Motor neuron (in vitro differentiated cells): Measurements from ENCODE around the gene CX3CR1. TPM values are rescaled to one million over a fixed set of nuclear protein-coding genes. Genes with fewer than 3 reads are reported as not detected.

Experiments used
- ATAC-seq, 8 experiments: fragments of 200-7000 bp; cut with Tn5 transposase; replicated peaks in 6 of 8; 2 replicates each; pipeline ENCODE4 v1.8.0; 2021; ENCODE audit warnings: mild to moderate bottlenecking in 8 of 8, moderate library complexity in 8 of 8
- H3K27ac ChIP-seq, 2 donors: fragments of 250-450 bp; sonication (Bioruptor Pico); 2 replicates each; pipeline ENCODE4 v1.9.0; 2021; ENCODE audit warnings: antibody characterized with exemption in 2 of 2, mild to moderate bottlenecking in 2 of 2, moderate library complexity in 1 of 2
- H3K4me1 ChIP-seq, 2 donors: fragments of 250-450 bp; sonication (Bioruptor Pico); replicated peaks in 1 of 2; 2 replicates each; pipeline ENCODE4 v1.6.1; 2021; ENCODE audit warnings: antibody characterized with exemption in 2 of 2, mild to moderate bottlenecking in 2 of 2, moderate library complexity in 1 of 2
- H3K4me3 ChIP-seq, 5 donors: fragments of 250-450 bp; sonication (Bioruptor Pico); 2 replicates each; pipeline ENCODE4 v1.9.0; 2021; ENCODE audit warnings: antibody characterized with exemption in 5 of 5, mild to moderate bottlenecking in 5 of 5, moderate library complexity in 4 of 5
- WGBS, 10 experiments: fragments of 450-650 bp; shearing (Covaris generic); methylation state at CpG; one replicate each; pipeline ENCODE4 v1.0.0; 2022; 5-methylcytosine and 5-hydroxymethylcytosine counted together
- in situ Hi-C, 9 experiments: fragments of 400-800 bp; cut with MboI; loops; one replicate each; pipeline ENCODE4 v1.15.0; 2021; ENCODE audit warnings: low sequenced_read_pairs in 9 of 9, low pct_unique_long_range_greater_than_20kb in 2 of 9; ENCODE audit not compliant: unreplicated experiment in 9 of 9
- total RNA-seq, 8 experiments: library from RNA; unstranded; fragments of 300-600 nt; gene quantifications; 2 replicates each; pipeline versions ENCODE4 v1.2.3 to v1.2.4, GENCODE V29; 2022

Gene CX3CR1
- total RNA-seq, 8 experiments from 2014 or later = 0.08 to 0.40 (median 0.19) TPM; not detected in 2

GRCh38 chr3:39287216-39288164 lies 7.7 kb upstream of the CX3CR1 start:
- ATAC-seq = no peak
- Histone ChIP-seq H3K27ac (no peak overlapping the region), H3K4me1 (no peaks in the 10 kb centered on the region), H3K4me3 (no peak overlapping the region)
- 5 to 100% (median 62%) methylated on average over 1 to 8 of the region's 8 CpGs for WGBS, 10 experiments
- in situ Hi-C loops = loop anchor here in 3 of 9 experiments (10.0 to 25.0 kb wide), 4 partner anchors 93 to 175 kb away; partner anchors contain the start of genes GORASP1 (in 1 of the 3), TTC21A (in 1 of the 3) and XIRP1 (in 1 of the 3)

- Histone ChIP-seq H3K27ac (no peak overlapping the region), H3K4me3 (no peak overlapping the region), H3K4me1 (no peaks in the 10 kb centered on the region)
- in situ Hi-C loops = loop anchor here in 3 of 9 experiments (10.0 to 25.0 kb wide), 4 partner anchors 92 to 174 kb away; partner anchors contain the start of genes GORASP1 (in 1 of the 3), TTC21A (in 1 of the 3) and XIRP1 (in 1 of the 3)
- WGBS, 10 experiments = 28 to 100% (median 88%) methylated on average over 1 to 3 of the region's 3 CpGs; no CpG with 5 or more reads in 2 of the 10 experiments
- ATAC-seq = no peak
Measured at GRCh38 chr3:39286771-39287170, 6.9 kb upstream of the CX3CR1 start.

- no peak for ATAC-seq
- H3K4me3 ChIP-seq = no peak overlapping the region
Measured at GRCh38 chr3:39285332-39285731, 5.5 kb upstream of the CX3CR1 start.

GRCh38 chr3:39284457-39284881 lies 4.6 kb upstream of the CX3CR1 start:
- no peak for ATAC-seq
- H3K4me3 ChIP-seq = no peak overlapping the region
- WGBS, 10 experiments = 30 to 81% (median 74%) methylated on average over 1 to 5 of the region's 5 CpGs; no CpG with 5 or more reads in 3 of the 10 experiments
- in situ Hi-C loops = loop anchor here in 3 of 9 experiments (10.0 to 25.0 kb wide), 4 partner anchors 90 to 172 kb away; partner anchors contain the start of genes GORASP1 (in 1 of the 3), TTC21A (in 1 of the 3) and XIRP1 (in 1 of the 3)
- H3K4me1 ChIP-seq = no peaks in the 10 kb centered on the region
- H3K27ac ChIP-seq = no peak overlapping the region

More at GRCh38 chr3:39285332-39285731, 5.5 kb upstream of the CX3CR1 start:
- H3K27ac ChIP-seq = no peak overlapping the region
- H3K4me1 ChIP-seq = no peaks in the 10 kb centered on the region
- in situ Hi-C loops = loop anchor here in 3 of 9 experiments (10.0 to 25.0 kb wide), 4 partner anchors 91 to 173 kb away; partner anchors contain the start of genes GORASP1 (in 1 of the 3), TTC21A (in 1 of the 3) and XIRP1 (in 1 of the 3)

GRCh38 chr3:39282057-39282456 lies 2.2 kb upstream of the CX3CR1 start:
- Histone ChIP-seq H3K27ac (no peak overlapping the region), H3K4me1 (no peaks in the 10 kb centered on the region), H3K4me3 (no peak overlapping the region)
- in situ Hi-C loops = loop anchor here in 3 of 9 experiments (10.0 to 25.0 kb wide), 4 partner anchors 87 to 170 kb away; partner anchors contain the start of genes GORASP1 (in 1 of the 3), TTC21A (in 1 of the 3) and XIRP1 (in 1 of the 3)
- ATAC-seq = no peak
- 13 to 83% (median 69%) methylated on average over 1 to 5 of the region's 6 CpGs; no CpG with 5 or more reads in 4 of the 10 experiments for WGBS, 10 experiments

- no peak overlapping the region for H3K27ac ChIP-seq
Measured at GRCh38 chr3:39281533-39281932, 1.7 kb upstream of the CX3CR1 start.

GRCh38 chr3:39280571-39280970 lies 735 bp upstream of the CX3CR1 start:
- no peaks in the 10 kb centered on the region for H3K4me1 ChIP-seq
- in situ Hi-C loops = loop anchor here in 3 of 9 experiments (10.0 to 25.0 kb wide), 4 partner anchors 86 to 168 kb away; partner anchors contain the start of genes GORASP1 (in 1 of the 3), TTC21A (in 1 of the 3) and XIRP1 (in 1 of the 3)
- no peak overlapping the region for H3K4me3 ChIP-seq
- WGBS, 10 experiments = 75 to 100% (median 93%) methylated on average over 1 to 5 of the region's 5 CpGs; no CpG with 5 or more reads in 5 of the 10 experiments
- no peak overlapping the region for H3K27ac ChIP-seq
- ATAC-seq = no peak

More at GRCh38 chr3:39281533-39281932, 1.7 kb upstream of the CX3CR1 start:
- WGBS, 10 experiments = 27 to 100% (median 72%) methylated on average over 1 to 7 of the region's 9 CpGs; no CpG with 5 or more reads in 3 of the 10 experiments
- Histone ChIP-seq H3K4me1 (no peaks in the 10 kb centered on the region), H3K4me3 (no peak overlapping the region)
- ATAC-seq = no peak
- in situ Hi-C loops = loop anchor here in 3 of 9 experiments (10.0 to 25.0 kb wide), 4 partner anchors 87 to 169 kb away; partner anchors contain the start of genes GORASP1 (in 1 of the 3), TTC21A (in 1 of the 3) and XIRP1 (in 1 of the 3)

GRCh38 chr3:39278616-39278935 lies 1.3 kb downstream of the CX3CR1 start:
- no peak for ATAC-seq
- H3K27ac ChIP-seq = no peak overlapping the region
- H3K4me3 ChIP-seq = no peak overlapping the region
- 0 to 73% (median 50%) methylated on average over 1 of the region's 1 CpG; no CpG with 5 or more reads in 1 of the 10 experiments for WGBS, 10 experiments
- in situ Hi-C loops = loop anchor here in 2 of 9 experiments (10.0 to 25.0 kb wide), 2 partner anchors 84 to 166 kb away; partner anchors contain the start of genes GORASP1 (in 1 of the 2), TTC21A (in 1 of the 2) and XIRP1 (in 1 of the 2)
- no peaks in the 10 kb centered on the region for H3K4me1 ChIP-seq

GRCh38 chr3:39277893-39278615 lies 1.8 kb downstream of the CX3CR1 start:
- ATAC-seq = no peak
- Histone ChIP-seq H3K4me3 (no peak overlapping the region), H3K27ac (no peak overlapping the region), H3K4me1 (no peaks in the 10 kb centered on the region)
- in situ Hi-C loops = loop anchor here in 2 of 9 experiments (10.0 to 25.0 kb wide), 2 partner anchors 83 to 166 kb away; partner anchors contain the start of genes GORASP1 (in 1 of the 2), TTC21A (in 1 of the 2) and XIRP1 (in 1 of the 2)
- WGBS, 10 experiments = 11 to 100% (median 35%) methylated on average over 1 to 5 of the region's 5 CpGs

- in situ Hi-C loops = loop anchor here in 2 of 9 experiments (10.0 to 25.0 kb wide), 2 partner anchors 82 to 164 kb away; partner anchors contain the start of genes GORASP1 (in 1 of the 2), TTC21A (in 1 of the 2) and XIRP1 (in 1 of the 2)
- Histone ChIP-seq H3K4me1 (no peaks in the 10 kb centered on the region), H3K4me3 (no peak overlapping the region), H3K27ac (no peak overlapping the region)
- ATAC-seq = no peak
Measured at GRCh38 chr3:39276746-39277145, 3.1 kb downstream of the CX3CR1 start.

GRCh38 chr3:39275963-39276593 lies 3.8 kb downstream of the CX3CR1 start:
- 30 to 100% (median 79%) methylated on average over 1 to 3 of the region's 3 CpGs; no CpG with 5 or more reads in 1 of the 10 experiments for WGBS, 10 experiments
- Histone ChIP-seq H3K27ac (no peak overlapping the region), H3K4me3 (no peak overlapping the region), H3K4me1 (no peaks in the 10 kb centered on the region)
- in situ Hi-C loops = loop anchor here in 2 of 9 experiments (10.0 to 25.0 kb wide), 2 partner anchors 81 to 164 kb away; partner anchors contain the start of genes GORASP1 (in 1 of the 2), TTC21A (in 1 of the 2) and XIRP1 (in 1 of the 2)
- ATAC-seq = no peak
